MM.1S (cell line): ENCODE results near the gene NDUFAF7.

Source experiments
- DNase-seq: peaks from one replicate; pipeline ENCODE4 v3.0.0-alpha.2; 2015
- H2AFZ ChIP-seq: fragments of 300-600 bp; sonication (generic); 2 replicates; pipeline ENCODE4 v1.6.0; 2016; ENCODE audit warnings: antibody characterized with exemption, low read length
- H3F3A ChIP-seq: fragments of 300-600 bp; sonication (generic); 2 replicates; pipeline ENCODE4 v1.6.1; 2016; ENCODE audit warnings: mild to moderate bottlenecking, antibody characterized with exemption, low read length, moderate library complexity, mixed read lengths; ENCODE audit not compliant: insufficient read depth
- H3K27ac ChIP-seq: fragments of 300-600 bp; sonication (generic); 2 replicates; pipeline ENCODE4 v1.5.1; 2016; ENCODE audit warnings: mild to moderate bottlenecking, low read length
- H3K27me3 ChIP-seq: fragments of 300-600 bp; sonication (generic); replicated peaks from 2 replicates; pipeline ENCODE4 v1.6.0; 2016; ENCODE audit warnings: low read length; ENCODE audit not compliant: insufficient read depth
- H3K36me3 ChIP-seq: fragments of 300-600 bp; sonication (generic); replicated peaks from 2 replicates; pipeline ENCODE4 v1.6.1; 2016; ENCODE audit warnings: mild to moderate bottlenecking, low read length, mixed read lengths; ENCODE audit not compliant: insufficient read depth
- H3K4me1 ChIP-seq: fragments of 300-600 bp; sonication (generic); 2 replicates; pipeline ENCODE4 v1.6.1; 2016; ENCODE audit warnings: low read length, mixed read lengths
- H3K4me2 ChIP-seq: fragments of 300-600 bp; sonication (generic); 2 replicates; pipeline ENCODE4 v1.6.0; 2016; ENCODE audit warnings: low read depth, low read length
- H3K4me3 ChIP-seq: fragments of 300-600 bp; sonication (generic); 2 replicates; pipeline ENCODE4 v1.5.1; 2016; ENCODE audit warnings: low read length, mixed read lengths
- H3K79me2 ChIP-seq: fragments of 300-600 bp; sonication (generic); 2 replicates; pipeline ENCODE4 v1.6.1; 2016; ENCODE audit warnings: mixed run types, low read length, mixed read lengths
- H3K9ac ChIP-seq: fragments of 300-600 bp; sonication (generic); 2 replicates; pipeline ENCODE4 v1.6.1; 2016; ENCODE audit warnings: low read length, mixed read lengths
- H3K9me2 ChIP-seq: fragments of 300-600 bp; sonication (generic); replicated peaks from 2 replicates; pipeline ENCODE4 v1.6.1; 2016; ENCODE audit warnings: mild to moderate bottlenecking, low read length, mixed read lengths; ENCODE audit not compliant: insufficient read depth
- H3K9me3 ChIP-seq: fragments of 300-600 bp; sonication (generic); replicated peaks from 2 replicates; pipeline ENCODE4 v1.6.1; 2016; ENCODE audit warnings: mild to moderate bottlenecking, low read length, mixed read lengths; ENCODE audit not compliant: insufficient read depth
- H4K20me1 ChIP-seq: fragments of 300-600 bp; sonication (generic); 2 replicates; pipeline ENCODE4 v1.6.1; 2016; ENCODE audit warnings: mild to moderate bottlenecking, low read length, moderate library complexity, mixed read lengths; ENCODE audit not compliant: insufficient read depth
- EZH2 ChIP-seq: fragments of 300-600 bp; sonication (generic); optimal IDR thresholded peaks from 2 replicates; pipeline ENCODE3; 2017; ENCODE audit warnings: low read depth, mild to moderate bottlenecking, antibody characterized with exemption, low read length, mixed read lengths
- EZH2phosphoT487 ChIP-seq: fragments of 300-600 bp; sonication (generic); IDR thresholded peaks from 2 replicates; pipeline ENCODE4 v1.6.1; 2018; ENCODE audit warnings: antibody characterized with exemption, low read length
- TF ChIP-seq, protein P1 (sequence below): fragments of 300-600 bp; sonication (generic); IDR thresholded peaks from 2 replicates; pipeline ENCODE4 v1.5.1; 2016; ENCODE audit warnings: antibody characterized with exemption, low read length, mixed read lengths

The NDUFAF7 gene

DNA sequence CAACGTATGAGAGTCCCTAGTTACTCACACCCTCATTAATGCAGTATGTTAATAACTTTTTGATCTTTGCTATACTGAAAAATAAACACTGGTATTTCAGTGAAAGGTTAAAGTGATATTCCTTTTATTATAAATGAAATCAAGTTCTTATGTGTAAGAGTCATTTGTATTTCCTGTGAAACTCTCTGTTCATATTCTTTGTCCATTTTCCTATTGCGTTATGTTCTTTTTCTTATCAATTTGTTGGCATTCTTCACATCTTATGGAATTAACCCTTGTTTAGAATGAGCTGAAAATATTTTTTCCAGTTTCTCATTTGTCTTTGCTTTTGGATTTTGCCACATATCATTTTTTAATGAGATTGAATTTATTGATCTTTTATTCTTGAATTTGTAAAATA lies 44.8 kb downstream of the NDUFAF7 start:
- Histone ChIP-seq H3K4me1 (peaks cover 26% of the 10 kb centered on the region), H3K9me2 (no peaks in the 10 kb centered on the region), H3K4me3 (no peak overlapping the region), H3K79me2 (peaks cover 99% of the 10 kb centered on the region), H3K9me3 (no peaks in the 10 kb centered on the region), H3F3A (peaks cover 75% of the 10 kb centered on the region), H3K4me2 (no peak overlapping the region), H3K36me3 (peaks cover 62% of the 10 kb centered on the region), H3K27me3 (no peaks in the 10 kb centered on the region), H2AFZ (no peak overlapping the region), H3K27ac (no peak overlapping the region), H3K9ac (no peak overlapping the region), H4K20me1 (peaks cover 66% of the 10 kb centered on the region)
- DNase-seq, result no peak
- TF ChIP-seq, protein P1, sequence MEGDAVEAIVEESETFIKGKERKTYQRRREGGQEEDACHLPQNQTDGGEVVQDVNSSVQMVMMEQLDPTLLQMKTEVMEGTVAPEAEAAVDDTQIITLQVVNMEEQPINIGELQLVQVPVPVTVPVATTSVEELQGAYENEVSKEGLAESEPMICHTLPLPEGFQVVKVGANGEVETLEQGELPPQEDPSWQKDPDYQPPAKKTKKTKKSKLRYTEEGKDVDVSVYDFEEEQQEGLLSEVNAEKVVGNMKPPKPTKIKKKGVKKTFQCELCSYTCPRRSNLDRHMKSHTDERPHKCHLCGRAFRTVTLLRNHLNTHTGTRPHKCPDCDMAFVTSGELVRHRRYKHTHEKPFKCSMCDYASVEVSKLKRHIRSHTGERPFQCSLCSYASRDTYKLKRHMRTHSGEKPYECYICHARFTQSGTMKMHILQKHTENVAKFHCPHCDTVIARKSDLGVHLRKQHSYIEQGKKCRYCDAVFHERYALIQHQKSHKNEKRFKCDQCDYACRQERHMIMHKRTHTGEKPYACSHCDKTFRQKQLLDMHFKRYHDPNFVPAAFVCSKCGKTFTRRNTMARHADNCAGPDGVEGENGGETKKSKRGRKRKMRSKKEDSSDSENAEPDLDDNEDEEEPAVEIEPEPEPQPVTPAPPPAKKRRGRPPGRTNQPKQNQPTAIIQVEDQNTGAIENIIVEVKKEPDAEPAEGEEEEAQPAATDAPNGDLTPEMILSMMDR, result no peak
- TF ChIP-seq EZH2phosphoT487 (no peak), EZH2 (no peak)

DNA sequence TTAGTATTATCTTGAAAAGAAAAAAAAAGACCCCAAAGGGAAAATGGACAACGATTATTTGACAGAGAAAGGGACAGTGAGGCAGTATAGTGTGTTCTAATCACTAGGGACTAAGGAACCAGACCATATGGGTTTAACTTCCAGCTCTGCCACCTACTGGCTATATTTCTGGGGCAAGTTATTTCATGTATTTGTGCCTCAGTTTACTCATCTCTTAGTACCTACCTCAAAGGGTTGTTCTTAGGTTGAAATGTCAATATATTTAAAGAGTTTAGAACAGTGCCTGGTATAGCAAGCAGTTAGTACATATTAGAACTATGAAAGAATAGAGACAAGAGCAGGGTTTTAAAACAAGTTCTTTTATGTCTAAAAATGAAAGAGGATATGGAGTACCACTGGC lies 50.5 kb downstream of the NDUFAF7 start:
- Histone ChIP-seq H4K20me1 (peaks cover 71% of the 10 kb centered on the region), H3K4me1 (peaks cover 43% of the 10 kb centered on the region), H3F3A (peaks cover 77% of the 10 kb centered on the region), H3K9me2 (no peaks in the 10 kb centered on the region), H3K4me2 (no peak overlapping the region), H3K79me2 (peaks cover 100% of the 10 kb centered on the region), H3K27ac (no peak overlapping the region), H3K4me3 (no peak overlapping the region), H3K9me3 (no peaks in the 10 kb centered on the region), H3K27me3 (no peaks in the 10 kb centered on the region), H3K9ac (no peak overlapping the region), H3K36me3 (peaks cover 63% of the 10 kb centered on the region), H2AFZ (no peak overlapping the region)
- TF ChIP-seq, protein P1, result peak; percentile 38
- TF ChIP-seq EZH2phosphoT487 (no peak), EZH2 (no peak)
- DNase-seq, result no peak

DNA sequence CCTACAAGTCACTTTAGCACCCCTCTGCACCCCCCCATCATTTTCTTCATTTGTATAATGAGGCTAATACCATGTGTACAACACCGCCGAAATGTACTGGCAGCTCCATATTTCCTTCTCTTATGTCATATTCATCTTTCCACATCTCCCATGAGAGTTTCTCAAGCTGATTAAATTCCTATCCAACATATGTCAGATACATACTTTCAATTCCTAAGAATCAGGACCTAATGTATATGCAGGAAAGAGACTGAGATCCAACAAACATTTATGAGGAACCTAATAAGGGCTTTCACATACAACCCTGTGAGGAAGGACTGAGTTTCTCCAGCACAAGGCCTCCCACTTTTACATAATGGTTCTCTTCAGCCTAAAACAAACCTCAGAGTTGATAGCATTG lies 51.3 kb downstream of the NDUFAF7 start:
- Histone ChIP-seq H3K79me2 (peaks cover 100% of the 10 kb centered on the region), H4K20me1 (peaks cover 68% of the 10 kb centered on the region), H3K9me2 (no peaks in the 10 kb centered on the region), H3K9me3 (no peaks in the 10 kb centered on the region), H3K9ac (no peak overlapping the region), H3K4me3 (no peak overlapping the region), H3K27me3 (no peaks in the 10 kb centered on the region), H3F3A (peaks cover 74% of the 10 kb centered on the region), H3K27ac (peak overlapping the region; percentile 5; the same call in 1 of the 2 replicates), H3K36me3 (peaks cover 58% of the 10 kb centered on the region), H3K4me1 (peaks cover 35% of the 10 kb centered on the region), H2AFZ (no peak overlapping the region), H3K4me2 (no peak overlapping the region)
- DNase-seq, result no peak
- TF ChIP-seq, protein P1, result no peak
- TF ChIP-seq EZH2 (no peak), EZH2phosphoT487 (no peak)
